Endothelial cell of umbilical vein (primary cell): ENCODE measurements around the gene SMOC1.

Experiments used
- CTCF ChIP-seq, 2 donors: IDR thresholded peaks; 1 replicate in 1 of 2; 2 replicates in 1 of 2; pipeline ENCODE4 v1.5.1; 2011; ENCODE audit warnings: low read length in 2 of 2, mild to moderate bottlenecking in 2 of 2, moderate library complexity in 2 of 2, control low read depth in 1 of 2, inconsistent platforms in 1 of 2, low read depth in 1 of 2; ENCODE audit not compliant: insufficient read depth in 1 of 2; ENCODE audit errors: extremely low read depth in 1 of 2
- MYC ChIP-seq: IDR thresholded peaks from one replicate; pipeline ENCODE4 v1.6.1; 2011; ENCODE audit warnings: mild to moderate bottlenecking, low read depth, low read length
- POLR2A ChIP-seq: IDR thresholded peaks from 2 replicates; pipeline ENCODE4 v1.6.1; 2012; ENCODE audit warnings: low read depth, mild to moderate bottlenecking, control low read depth, low read length
- POLR2AphosphoS5 ChIP-seq: IDR thresholded peaks from 2 replicates; pipeline ENCODE4 v1.6.1; 2012; ENCODE audit warnings: low read depth, mild to moderate bottlenecking, control low read depth, low read length, moderate library complexity; ENCODE audit not compliant: insufficient read depth

- TF ChIP-seq CTCF (IDR thresholded peaks at IDR 0.05; ENCODE audit: extremely low read depth in 1 of 2, insufficient read depth in 1 of 2, low read depth in 1 of 2, low read length in 2 of 2) (no peak), MYC (no peak), POLR2A (no peak), POLR2AphosphoS5 (no peak)
Observed at GRCh38 chr14:69945912-69946311, 66.7 kb downstream of the SMOC1 start.
